SK-N-SH (cell line): ENCODE data around the gene XG. TPM values are rescaled to one million over a fixed set of nuclear protein-coding genes. Genes with fewer than 3 reads are reported as not detected.

Source experiments
- CTCF ChIA-PET: fragments of 300-600, 350-600 bp; formaldehyde crosslinking; extraction: SDS; loops from one replicate; lab custom pipeline; 2021; lab: Yijun Ruan, JAX
- POLR2A ChIA-PET: fragments of 350-600 bp; sonication (Branson Sonifier 250); formaldehyde crosslinking; extraction: SDS; loops from one replicate; lab custom pipeline; 2020; ENCODE audit warnings: antibody characterized with exemption, inconsistent platforms; lab: Yijun Ruan, JAX
- DNase-seq: peaks from one replicate; pipeline ENCODE4 v3.0.0; 2012
- H2AFZ ChIP-seq: fragments of 200-600 bp; sonication (generic); 2 replicates; pipeline ENCODE4 v1.8.1; 2016; ENCODE audit warnings: antibody characterized with exemption, mild to moderate bottlenecking, low read depth
- H3F3A ChIP-seq: fragments of 200-600 bp; sonication (generic); replicated peaks from 2 replicates; pipeline ENCODE3; 2016; ENCODE audit warnings: antibody characterized with exemption, mild to moderate bottlenecking; ENCODE audit not compliant: insufficient read depth
- H3K27ac ChIP-seq, 2 experiments: fragments of 200-500 bp in 1 of 2; fragments of 200-600 bp in 1 of 2; sonication (Bioruptor generic) in 1 of 2; sonication (generic), shearing (Covaris generic) in 1 of 2; 2 replicates each; pipeline versions ENCODE4 v1.5.1 to v1.6.1; 2014 to 2016; ENCODE audit warnings: low read depth in 2 of 2, inconsistent platforms in 1 of 2, low read length in 1 of 2, mild to moderate bottlenecking in 1 of 2, mixed read lengths in 1 of 2
- H3K27me3 ChIP-seq: fragments of 200-600 bp; sonication (generic), shearing (Covaris generic); 2 replicates; pipeline ENCODE4 v1.6.1; 2016; ENCODE audit warnings: mixed run types; ENCODE audit not compliant: insufficient read depth
- H3K36me3 ChIP-seq, 2 experiments: fragments of 200-500 bp in 1 of 2; fragments of 200-600 bp in 1 of 2; sonication (Bioruptor generic) in 1 of 2; sonication (generic) in 1 of 2; replicated peaks in 1 of 2; 2 replicates each; pipeline versions ENCODE3 to v1.5.1; 2014 to 2016; ENCODE audit warnings: low read length in 1 of 2, mild to moderate bottlenecking in 1 of 2; ENCODE audit not compliant: insufficient read depth in 2 of 2, control insufficient read depth in 1 of 2
- H3K4me1 ChIP-seq, 2 experiments: fragments of 200-500 bp in 1 of 2; fragments of 200-600 bp in 1 of 2; sonication (Bioruptor generic) in 1 of 2; sonication (generic), shearing (Covaris generic) in 1 of 2; 2 replicates each; pipeline versions ENCODE4 v1.5.1 to v1.6.1; 2014 to 2016; ENCODE audit warnings: low read depth in 1 of 2, low read length in 1 of 2, mixed run types in 1 of 2; ENCODE audit not compliant: insufficient read depth in 2 of 2, control insufficient read depth in 1 of 2
- H3K4me2 ChIP-seq: fragments of 200-600 bp; sonication (generic), shearing (Covaris generic); 2 replicates; pipeline ENCODE4 v1.6.1; 2017; ENCODE audit warnings: mixed run types
- H3K4me3 ChIP-seq, 2 experiments: fragments of 200-500 bp in 1 of 2; fragments of 200-600 bp in 1 of 2; sonication (Bioruptor generic) in 1 of 2; sonication (generic), shearing (Covaris generic) in 1 of 2; 2 replicates each; pipeline versions ENCODE4 v1.5.1 to v1.8.1; 2014 to 2016; ENCODE audit warnings: low read depth in 2 of 2, inconsistent platforms in 1 of 2, low read length in 1 of 2, mild to moderate bottlenecking in 1 of 2, mixed read lengths in 1 of 2, moderate library complexity in 1 of 2
- H3K79me2 ChIP-seq: fragments of 200-600 bp; sonication (generic); 2 replicates; pipeline ENCODE4 v1.8.1; 2017; ENCODE audit warnings: mild to moderate bottlenecking; ENCODE audit not compliant: insufficient read depth
- H3K9ac ChIP-seq: fragments of 200-600 bp; sonication (generic); 2 replicates; pipeline ENCODE4 v1.6.1; 2017; ENCODE audit warnings: mixed run types
- H3K9me2 ChIP-seq: fragments of 200-600 bp; sonication (generic); 2 replicates; pipeline ENCODE4 v1.6.1; 2017; ENCODE audit warnings: mixed run types
- H3K9me3 ChIP-seq: fragments of 200-600 bp; sonication (generic); 2 replicates; pipeline ENCODE4 v1.6.1; 2017; ENCODE audit warnings: mixed run types, mild to moderate bottlenecking, moderate library complexity
- H4K20me1 ChIP-seq: fragments of 200-600 bp; sonication (generic); 2 replicates; pipeline ENCODE4 v1.6.1; 2017; ENCODE audit warnings: mild to moderate bottlenecking, mixed run types; ENCODE audit not compliant: insufficient read depth
- CTCF ChIP-seq: fragments of 200-600 bp; sonication (generic); IDR thresholded peaks from 2 replicates; pipeline ENCODE4 v1.6.1; 2017; ENCODE audit warnings: antibody characterized with exemption, mild to moderate bottlenecking, moderate library complexity
- FOSL2 ChIP-seq: IDR thresholded peaks from 2 replicates; pipeline ENCODE4 v1.4.0; 2012; ENCODE audit warnings: low read depth, mild to moderate bottlenecking, moderate library complexity, borderline replicate concordance
- FOXJ3 ChIP-seq: sonication (generic); formaldehyde crosslinking; IDR thresholded peaks from 2 replicates; pipeline ENCODE4 v1.5.1; 2020; ENCODE audit warnings: mild to moderate bottlenecking, missing genetic modification reagents
- FOXM1 ChIP-seq: IDR thresholded peaks from 2 replicates; pipeline ENCODE4 v1.4.0; 2012; ENCODE audit warnings: low read depth, mild to moderate bottlenecking
- GABPA ChIP-seq: IDR thresholded peaks from 2 replicates; pipeline ENCODE4 v1.4.0; 2012; ENCODE audit warnings: low read depth, mild to moderate bottlenecking
- IRF3 ChIP-seq: fragments of 150-350 bp; IDR thresholded peaks from 2 replicates; pipeline ENCODE4 v1.6.1; 2016; ENCODE audit warnings: mild to moderate bottlenecking, low read depth, low read length
- MAX ChIP-seq: IDR thresholded peaks from 2 replicates; pipeline ENCODE4 v1.4.0; 2012; ENCODE audit warnings: low read depth
- MEF2A ChIP-seq: IDR thresholded peaks from 2 replicates; pipeline ENCODE4 v1.4.0; 2012; ENCODE audit warnings: low read depth, borderline replicate concordance
- NFIC ChIP-seq: IDR thresholded peaks from 2 replicates; pipeline ENCODE4 v1.4.0; 2012; ENCODE audit warnings: borderline replicate concordance
- NRF1 ChIP-seq: IDR thresholded peaks from 2 replicates; pipeline ENCODE4 v1.6.1; 2012; ENCODE audit warnings: low read depth, mild to moderate bottlenecking, low read length
- PBX3 ChIP-seq: IDR thresholded peaks from 2 replicates; pipeline ENCODE4; 2012
- RAD21 ChIP-seq: IDR thresholded peaks from 2 replicates; pipeline ENCODE4 v1.6.1; 2012; ENCODE audit warnings: mild to moderate bottlenecking, low read length
- RCOR1 ChIP-seq: fragments of 150-350 bp; IDR thresholded peaks from 2 replicates; pipeline ENCODE4 v1.6.1; 2017; ENCODE audit warnings: antibody characterized with exemption, low read length
- RFX5 ChIP-seq: IDR thresholded peaks from 2 replicates; pipeline ENCODE4 v1.6.1; 2012; ENCODE audit warnings: mild to moderate bottlenecking, improper control_type of control experiment, low read length
- RXRA ChIP-seq: IDR thresholded peaks from 2 replicates; pipeline ENCODE4 v1.4.0; 2012; ENCODE audit warnings: low read depth, mild to moderate bottlenecking, borderline replicate concordance
- SIN3A ChIP-seq: IDR thresholded peaks from 2 replicates; pipeline ENCODE4 v1.6.1; 2012; ENCODE audit warnings: low read depth, mild to moderate bottlenecking, low read length, moderate library complexity, borderline replicate concordance
- SMC3 ChIP-seq: IDR thresholded peaks from 2 replicates; pipeline ENCODE4 v1.6.1; 2012; ENCODE audit warnings: low read depth, low read length, improper control_type of control experiment
- TAF1 ChIP-seq: IDR thresholded peaks from 2 replicates; pipeline ENCODE4 v1.6.1; 2012; ENCODE audit warnings: low read depth, mild to moderate bottlenecking, low read length, moderate library complexity, borderline replicate concordance
- YY1 ChIP-seq: IDR thresholded peaks from 2 replicates; pipeline ENCODE4 v1.4.0; 2012; ENCODE audit warnings: low read depth, mild to moderate bottlenecking
- ZBTB33 ChIP-seq: IDR thresholded peaks from 2 replicates; pipeline ENCODE4 v1.4.0; 2012; ENCODE audit warnings: low read depth, borderline replicate concordance
- WGBS: methylation state at CpG from one replicate; pipeline ENCODE4 v1.1.6; 2017; ENCODE audit warnings: low lambda C conversion rate; 5-methylcytosine and 5-hydroxymethylcytosine counted together
- polyA plus RNA-seq, 3 experiments: library from polyadenylated mRNA; depleted of rRNA; stranded (reverse); fragments of >200 nt; gene quantifications; 2 replicates each; pipeline ENCODE4 v1.2.3, GENCODE V29; 2012

The XG gene
- polyA plus RNA-seq, 1 of the 3 experiments (the other 2 are of a cell fraction) = 0.76 TPM

- H3K9ac ChIP-seq = peak overlapping the region; percentile 46; the same call in 1 of the 2 replicates
- peak overlapping the region; percentile 78 for H3K4me2 ChIP-seq
- peaks cover 5 to 49% of the 10 kb centered on the region in 2 experiments; a peak in 3 of 4 replicates for H3K4me1 ChIP-seq
- no peaks in the 10 kb centered on the region for H3K9me3 ChIP-seq
- H3K27me3 ChIP-seq = peaks cover 5% of the 10 kb centered on the region; the same call in 1 of the 2 replicates
- WGBS = 23% methylated on average over 6 of the region's 6 CpGs
- CTCF ChIA-PET = no interaction called here
- peaks cover 0 to 8% of the 10 kb centered on the region in 2 experiments for H3K36me3 ChIP-seq
- H3F3A ChIP-seq = peaks cover 42% of the 10 kb centered on the region
- H2AFZ ChIP-seq = no peak overlapping the region
- H3K4me3 ChIP-seq = no peak overlapping the region
- H3K9me2 ChIP-seq = no peaks in the 10 kb centered on the region
- TF ChIP-seq ZBTB33 (no peak), NFIC (no peak), FOXM1 (no peak), FOSL2 (no peak), RXRA (no peak), SIN3A (no peak), CTCF (no peak), IRF3 (no peak), RFX5 (no peak), GABPA (no peak), NRF1 (no peak), RAD21 (no peak), MEF2A (no peak), SMC3 (no peak), RCOR1 (no peak), MAX (no peak), TAF1 (no peak), PBX3 (no peak), YY1 (no peak), FOXJ3 (CRISPR knock-in tag) (no peak)
- peaks cover 31% of the 10 kb centered on the region for H4K20me1 ChIP-seq
- H3K79me2 ChIP-seq = peaks cover 72% of the 10 kb centered on the region
- peak overlapping the region in 1 of 2 experiments; percentile 90; a peak in 2 of 4 replicates for H3K27ac ChIP-seq
- no peak for DNase-seq
- POLR2A ChIA-PET = no interaction called here
Measured at GRCh38 chrX:2708021-2708420, 43.8 kb upstream of the XG start.
